Esophagus (tissue), 2 donors: ENCODE results near the gene CASQ2. TPM values are rescaled to one million over a fixed set of nuclear protein-coding genes. Genes with fewer than 3 reads are reported as not detected.

Experiments used
- H3K27ac ChIP-seq, 2 donors: one replicate each; pipeline ENCODE4 v1.5.1; 2013; ENCODE audit warnings: low read depth in 2 of 2, mild to moderate bottlenecking in 2 of 2, inconsistent platforms in 1 of 2, low read length in 1 of 2, moderate library complexity in 1 of 2
- H3K27me3 ChIP-seq, 2 donors: one replicate each; pipeline ENCODE4 v1.6.1; 2013; ENCODE audit warnings: low read length in 2 of 2, control low read depth in 1 of 2, mild to moderate bottlenecking in 1 of 2; ENCODE audit not compliant: insufficient read depth in 2 of 2, control insufficient read depth in 1 of 2
- H3K36me3 ChIP-seq, 2 donors: one replicate each; pipeline ENCODE4 v1.6.1; 2013; ENCODE audit warnings: low read length in 1 of 2; ENCODE audit not compliant: control insufficient read depth in 2 of 2, insufficient read depth in 2 of 2
- H3K4me1 ChIP-seq, 2 donors: one replicate each; pipeline ENCODE4 v1.6.1; 2013; ENCODE audit warnings: low read length in 1 of 2; ENCODE audit not compliant: control insufficient read depth in 2 of 2, insufficient read depth in 2 of 2
- H3K4me3 ChIP-seq, 2 donors: one replicate each; pipeline ENCODE4 v1.5.1; 2013; ENCODE audit warnings: low read length in 2 of 2, mild to moderate bottlenecking in 2 of 2, low read depth in 1 of 2, moderate library complexity in 1 of 2
- H3K9me3 ChIP-seq, 2 donors: one replicate each; pipeline ENCODE4 v1.6.1; 2013; ENCODE audit warnings: mild to moderate bottlenecking in 2 of 2, low read depth in 1 of 2, low read length in 1 of 2, moderate library complexity in 1 of 2; ENCODE audit not compliant: control insufficient read depth in 2 of 2, insufficient read depth in 1 of 2
- WGBS, 2 donors: extraction: QIAGEN DNeasy Blood & Tissue Kit; methylation state at CpG; one replicate each; pipeline ENCODE4 v1.1.7; 2013; 5-methylcytosine and 5-hydroxymethylcytosine counted together
- polyA plus RNA-seq, 2 donors: library from polyadenylated mRNA; stranded (reverse); fragments of 200-250 nt; gene quantifications; one replicate each; pipeline ENCODE4 v1.2.3, GENCODE V29; 2013
- donor health status: healthy with polysubstance abuse.
- donor health status: Bipolar disorder and iron deficiency.

The CASQ2 gene
- polyA plus RNA-seq, 2 donors, result 2.2 to 6.7 TPM

- no peaks in the 10 kb centered on the region for H3K27me3 ChIP-seq
- no peak overlapping the region for H3K27ac ChIP-seq
- WGBS, 2 donors, result 85 to 87% methylated on average over 6 of the region's 6 CpGs
- H3K36me3 ChIP-seq, result peaks cover 3 to 14% of the 10 kb centered on the region in 2 donors
- H3K4me3 ChIP-seq, result no peak overlapping the region
- peaks cover 0 to 2% of the 10 kb centered on the region in 2 donors for H3K9me3 ChIP-seq
- H3K4me1 ChIP-seq, result peaks cover 4 to 20% of the 10 kb centered on the region in 2 donors
These were observed 102.3 kb downstream of the CASQ2 start for GRCh38 chr1:115666206-115666605.

GRCh38 chr1:115665319-115666096 lies 103.0 kb downstream of the CASQ2 start:
- Histone ChIP-seq H3K4me3 (no peak overlapping the region), H3K4me1 (peaks cover 4 to 15% of the 10 kb centered on the region in 2 donors), H3K9me3 (peaks cover 0 to 2% of the 10 kb centered on the region in 2 donors), H3K36me3 (peaks cover 3 to 14% of the 10 kb centered on the region in 2 donors), H3K27me3 (no peaks in the 10 kb centered on the region), H3K27ac (no peak overlapping the region)
- 65 to 68% methylated on average over 7 of the region's 7 CpGs for WGBS, 2 donors

- 90 to 96% methylated on average over 1 of the region's 1 CpG for WGBS, 2 donors
- Histone ChIP-seq H3K4me1 (peaks cover 2 to 7% of the 10 kb centered on the region in 2 donors), H3K4me3 (no peak overlapping the region), H3K27me3 (no peaks in the 10 kb centered on the region), H3K36me3 (peaks cover 6 to 11% of the 10 kb centered on the region in 2 donors), H3K27ac (no peak overlapping the region), H3K9me3 (no peaks in the 10 kb centered on the region)
These were observed 107.4 kb downstream of the CASQ2 start for GRCh38 chr1:115661157-115661556.

GRCh38 chr1:115660151-115660550 lies 108.4 kb downstream of the CASQ2 start:
- Histone ChIP-seq H3K9me3 (no peaks in the 10 kb centered on the region), H3K4me1 (peaks cover 1 to 10% of the 10 kb centered on the region in 2 donors), H3K4me3 (no peak overlapping the region), H3K27me3 (no peaks in the 10 kb centered on the region), H3K36me3 (peaks cover 6 to 11% of the 10 kb centered on the region in 2 donors), H3K27ac (no peak overlapping the region)
- 94 to 98% methylated on average over 5 of the region's 5 CpGs for WGBS, 2 donors

- H3K27ac ChIP-seq, result no peak overlapping the region
- peaks cover 6 to 12% of the 10 kb centered on the region in 2 donors for H3K4me1 ChIP-seq
- no peak overlapping the region for H3K4me3 ChIP-seq
- H3K9me3 ChIP-seq, result no peaks in the 10 kb centered on the region
- H3K27me3 ChIP-seq, result no peaks in the 10 kb centered on the region
- peaks cover 5 to 6% of the 10 kb centered on the region in 2 donors for H3K36me3 ChIP-seq
- WGBS, 2 donors, result 75 to 77% methylated on average over 1 of the region's 1 CpG
These were observed 109.9 kb downstream of the CASQ2 start for GRCh38 chr1:115658646-115659045.

- Histone ChIP-seq H3K27me3 (no peaks in the 10 kb centered on the region), H3K36me3 (peaks cover 6 to 10% of the 10 kb centered on the region in 2 donors), H3K9me3 (no peaks in the 10 kb centered on the region), H3K4me1 (peaks cover 6 to 12% of the 10 kb centered on the region in 2 donors), H3K27ac (peak overlapping the region in 1 of 2 donors; percentile 10), H3K4me3 (no peak overlapping the region)
- WGBS, 2 donors, result 46 to 56% methylated on average over 5 of the region's 5 CpGs
These were observed 111.9 kb downstream of the CASQ2 start for GRCh38 chr1:115656461-115657077.

- no peaks in the 10 kb centered on the region for H3K9me3 ChIP-seq
- WGBS, 2 donors, result 70 to 74% methylated on average over 4 of the region's 4 CpGs
- H3K27ac ChIP-seq, result no peak overlapping the region
- H3K4me1 ChIP-seq, result peaks cover 6 to 13% of the 10 kb centered on the region in 2 donors
- no peaks in the 10 kb centered on the region for H3K27me3 ChIP-seq
- H3K36me3 ChIP-seq, result peaks cover 6 to 10% of the 10 kb centered on the region in 2 donors
- H3K4me3 ChIP-seq, result no peak overlapping the region
These were observed 112.6 kb downstream of the CASQ2 start for GRCh38 chr1:115655916-115656315.

GRCh38 chr1:115655306-115655663 lies 113.2 kb downstream of the CASQ2 start:
- H3K4me1 ChIP-seq, result peaks cover 6 to 14% of the 10 kb centered on the region in 2 donors
- H3K4me3 ChIP-seq, result no peak overlapping the region
- peak overlapping the region; percentile 57 to 67 for H3K27ac ChIP-seq

GRCh38 chr1:115654663-115655305 lies 113.7 kb downstream of the CASQ2 start:
- H3K27me3 ChIP-seq, result no peaks in the 10 kb centered on the region
- H3K4me3 ChIP-seq, result no peak overlapping the region
- no peaks in the 10 kb centered on the region for H3K9me3 ChIP-seq
- H3K36me3 ChIP-seq, result peaks cover 3 to 10% of the 10 kb centered on the region in 2 donors
- peaks cover 6 to 14% of the 10 kb centered on the region in 2 donors for H3K4me1 ChIP-seq
- peak overlapping the region; percentile 57 to 67 for H3K27ac ChIP-seq
- 25 to 40% methylated on average over 14 of the region's 14 CpGs for WGBS, 2 donors

More at GRCh38 chr1:115655306-115655663, 113.2 kb downstream of the CASQ2 start:
- Histone ChIP-seq H3K9me3 (no peaks in the 10 kb centered on the region), H3K36me3 (peaks cover 6 to 10% of the 10 kb centered on the region in 2 donors), H3K27me3 (no peaks in the 10 kb centered on the region)
- WGBS, 2 donors, result 34 to 44% methylated on average over 7 of the region's 7 CpGs
